PC-9 (cell line): ENCODE measurements around the gene RAET1E.

Experiments used
- EZH2 ChIP-seq: fragments of 200-600 bp; sonication (generic); IDR thresholded peaks from 2 replicates; pipeline ENCODE4 v1.8.0; 2017; ENCODE audit warnings: antibody characterized with exemption, low read depth
- TF ChIP-seq, protein P1 (sequence below): fragments of 200-600 bp; sonication (generic); conservative IDR thresholded peaks from 2 replicates; pipeline ENCODE4 v1.6.1; 2017; ENCODE audit warnings: mixed run types, antibody characterized with exemption, mild to moderate bottlenecking, moderate library complexity

DNA sequence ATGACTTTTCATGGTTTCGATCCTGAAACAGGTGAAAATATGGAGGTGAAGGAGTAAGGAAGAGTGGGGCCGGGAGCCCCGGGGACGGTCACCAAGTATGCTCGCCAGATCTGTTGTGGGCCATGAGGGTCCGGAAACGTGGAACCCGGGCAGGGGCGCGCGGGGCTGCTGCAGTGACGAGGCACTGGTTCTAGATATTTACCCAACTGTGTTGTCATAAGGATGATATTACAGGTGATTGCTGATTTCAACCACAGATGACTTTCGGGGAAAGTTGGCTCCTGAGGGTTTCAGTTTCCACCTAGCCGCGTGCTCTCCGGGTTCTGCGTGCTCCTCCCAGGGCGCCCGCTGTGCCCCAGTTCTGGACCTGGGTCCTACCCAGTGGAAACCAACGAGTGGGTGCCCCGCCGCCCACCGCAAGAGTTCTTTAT lies 12.8 kb upstream of the RAET1E start:
- TF ChIP-seq, protein P1, sequence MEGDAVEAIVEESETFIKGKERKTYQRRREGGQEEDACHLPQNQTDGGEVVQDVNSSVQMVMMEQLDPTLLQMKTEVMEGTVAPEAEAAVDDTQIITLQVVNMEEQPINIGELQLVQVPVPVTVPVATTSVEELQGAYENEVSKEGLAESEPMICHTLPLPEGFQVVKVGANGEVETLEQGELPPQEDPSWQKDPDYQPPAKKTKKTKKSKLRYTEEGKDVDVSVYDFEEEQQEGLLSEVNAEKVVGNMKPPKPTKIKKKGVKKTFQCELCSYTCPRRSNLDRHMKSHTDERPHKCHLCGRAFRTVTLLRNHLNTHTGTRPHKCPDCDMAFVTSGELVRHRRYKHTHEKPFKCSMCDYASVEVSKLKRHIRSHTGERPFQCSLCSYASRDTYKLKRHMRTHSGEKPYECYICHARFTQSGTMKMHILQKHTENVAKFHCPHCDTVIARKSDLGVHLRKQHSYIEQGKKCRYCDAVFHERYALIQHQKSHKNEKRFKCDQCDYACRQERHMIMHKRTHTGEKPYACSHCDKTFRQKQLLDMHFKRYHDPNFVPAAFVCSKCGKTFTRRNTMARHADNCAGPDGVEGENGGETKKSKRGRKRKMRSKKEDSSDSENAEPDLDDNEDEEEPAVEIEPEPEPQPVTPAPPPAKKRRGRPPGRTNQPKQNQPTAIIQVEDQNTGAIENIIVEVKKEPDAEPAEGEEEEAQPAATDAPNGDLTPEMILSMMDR: no peak
- no peak for TF ChIP-seq EZH2
